ENCODE results near the gene RGS3. TPM values are rescaled to one million over a fixed set of nuclear protein-coding genes. Genes with fewer than 3 reads are reported as not detected.

RGS3 gene
- total RNA-seq, 4 donors from 2014 or later, result 76.0 to 169 (median 105) TPM

DNA sequence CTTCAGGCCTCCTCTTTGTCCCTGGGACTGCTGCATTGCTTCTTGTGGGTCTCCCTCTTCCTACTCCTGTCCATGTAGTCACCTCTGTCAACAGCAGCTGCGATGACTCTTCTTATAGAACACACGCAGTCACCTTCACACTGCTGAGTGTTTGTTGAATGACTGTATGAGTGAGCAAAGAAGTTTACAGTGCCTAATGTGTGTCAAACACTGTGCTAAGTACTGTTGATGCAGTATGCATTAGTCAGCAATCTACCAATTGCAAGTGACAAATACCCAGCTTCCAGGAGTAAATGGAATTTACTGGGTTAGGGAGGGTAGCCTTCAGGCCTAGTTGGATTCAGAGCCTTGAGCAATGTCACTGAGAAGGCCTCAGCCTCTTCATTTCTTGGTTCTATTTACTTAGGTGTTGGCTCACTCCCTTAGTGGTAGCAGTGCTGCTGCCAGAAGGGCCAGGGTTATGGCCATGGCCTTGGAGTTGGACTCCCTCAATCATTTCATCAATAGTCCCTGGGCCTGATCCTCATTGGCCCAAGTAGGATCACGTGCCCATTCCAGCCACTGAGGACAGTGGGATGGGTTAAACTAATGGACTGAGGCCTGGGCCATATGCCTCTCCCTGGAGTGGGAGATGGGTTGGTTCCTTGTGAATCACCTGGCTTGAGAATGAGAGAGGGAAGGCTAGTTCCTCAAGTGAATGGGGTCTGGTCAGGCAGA, 93.5 kb downstream of the RGS3 start:
- TF ChIP-seq, protein P1, sequence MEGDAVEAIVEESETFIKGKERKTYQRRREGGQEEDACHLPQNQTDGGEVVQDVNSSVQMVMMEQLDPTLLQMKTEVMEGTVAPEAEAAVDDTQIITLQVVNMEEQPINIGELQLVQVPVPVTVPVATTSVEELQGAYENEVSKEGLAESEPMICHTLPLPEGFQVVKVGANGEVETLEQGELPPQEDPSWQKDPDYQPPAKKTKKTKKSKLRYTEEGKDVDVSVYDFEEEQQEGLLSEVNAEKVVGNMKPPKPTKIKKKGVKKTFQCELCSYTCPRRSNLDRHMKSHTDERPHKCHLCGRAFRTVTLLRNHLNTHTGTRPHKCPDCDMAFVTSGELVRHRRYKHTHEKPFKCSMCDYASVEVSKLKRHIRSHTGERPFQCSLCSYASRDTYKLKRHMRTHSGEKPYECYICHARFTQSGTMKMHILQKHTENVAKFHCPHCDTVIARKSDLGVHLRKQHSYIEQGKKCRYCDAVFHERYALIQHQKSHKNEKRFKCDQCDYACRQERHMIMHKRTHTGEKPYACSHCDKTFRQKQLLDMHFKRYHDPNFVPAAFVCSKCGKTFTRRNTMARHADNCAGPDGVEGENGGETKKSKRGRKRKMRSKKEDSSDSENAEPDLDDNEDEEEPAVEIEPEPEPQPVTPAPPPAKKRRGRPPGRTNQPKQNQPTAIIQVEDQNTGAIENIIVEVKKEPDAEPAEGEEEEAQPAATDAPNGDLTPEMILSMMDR (IDR thresholded peaks at IDR 0.05), result no peak
- DNase-seq (ENCODE audit: low spot score) (peak; percentile 13), ATAC-seq (ENCODE audit: low FRiP score) (no peak)

- TF ChIP-seq, protein P1 (IDR thresholded peaks at IDR 0.05), result no peak
- ATAC-seq (ENCODE audit: low FRiP score) (peak; percentile 69), DNase-seq (ENCODE audit: low spot score) (peak; percentile 42)
Observed at GRCh38 chr9:113558632-113559502, 95.3 kb downstream of the RGS3 start.

GRCh38 chr9:113559834-113560800, 96.6 kb downstream of the RGS3 start:
- DNase-seq (ENCODE audit: low spot score) (peak; percentile 10), ATAC-seq (ENCODE audit: low FRiP score) (no peak)
- TF ChIP-seq, protein P1 (IDR thresholded peaks at IDR 0.05), result no peak

GRCh38 chr9:113562653-113563381, 99.3 kb downstream of the RGS3 start:
- DNase-seq (ENCODE audit: low spot score), result peak; percentile 12
- TF ChIP-seq, protein P1 (IDR thresholded peaks at IDR 0.05), result no peak
- ATAC-seq (ENCODE audit: low FRiP score), result no peak

DNA sequence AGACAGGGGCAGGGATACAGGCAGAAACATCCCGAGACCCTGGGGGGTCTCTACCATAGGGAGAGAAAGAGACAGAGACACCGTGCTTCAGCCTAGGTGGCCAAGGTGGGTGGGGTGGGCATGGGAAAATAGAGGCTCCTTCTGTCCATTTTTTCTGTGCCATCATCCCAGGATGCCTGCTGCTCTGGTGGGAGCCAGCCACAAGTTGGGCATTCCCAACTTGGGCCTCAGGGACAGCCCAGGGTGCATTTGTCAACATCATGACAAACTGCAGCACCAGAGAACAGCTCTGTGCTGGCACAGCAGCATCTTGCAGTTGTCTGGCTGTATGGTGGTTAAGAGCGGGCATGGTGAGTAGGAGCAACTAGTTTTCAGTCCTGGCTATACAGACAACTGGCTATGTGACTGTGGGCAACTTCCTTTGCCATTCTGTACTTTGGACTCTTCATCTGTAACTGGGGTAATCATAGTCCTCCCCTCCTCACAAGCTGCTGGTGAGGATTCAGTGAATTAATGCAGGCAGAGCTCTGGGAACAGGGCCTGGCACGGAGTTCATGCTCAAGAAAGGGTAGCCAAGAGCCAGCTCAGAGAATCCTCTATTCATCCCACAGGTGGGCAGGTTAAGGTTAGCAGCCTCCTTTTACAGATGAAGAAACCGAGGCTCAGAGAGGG, 100.4 kb downstream of the RGS3 start:
- TF ChIP-seq, protein P1 (IDR thresholded peaks at IDR 0.05), result no peak
- DNase-seq (ENCODE audit: low spot score) (peak; percentile 11), ATAC-seq (ENCODE audit: low FRiP score) (no peak)

Measured in omental fat pad (tissue), 4 donors.